Kidney epithelial cell (primary cell): ENCODE measurements around the gene CLK4. TPM values are rescaled to one million over a fixed set of nuclear protein-coding genes. Genes with fewer than 3 reads are reported as not detected.

Experiments used
- DNase-seq: peaks from one replicate; pipeline ENCODE4 v3.0.0-alpha.2; 2010; ENCODE audit warnings: low read depth
- H3K27me3 ChIP-seq: 2 replicates; pipeline ENCODE4 v1.6.0; 2011; ENCODE audit warnings: low read length; ENCODE audit not compliant: control insufficient read depth, insufficient read depth
- H3K36me3 ChIP-seq: 2 replicates; pipeline ENCODE4 v1.5.1; 2011; ENCODE audit warnings: low read length; ENCODE audit not compliant: control insufficient read depth, insufficient read depth
- H3K4me3 ChIP-seq: 2 replicates; pipeline ENCODE4 v1.5.1; 2011; ENCODE audit warnings: low read depth, mild to moderate bottlenecking, control low read depth, low read length
- CTCF ChIP-seq: IDR thresholded peaks from 2 replicates; pipeline ENCODE4 v1.5.1; 2011; ENCODE audit warnings: mild to moderate bottlenecking, moderate library complexity, low read length, control low read depth, inconsistent platforms; ENCODE audit not compliant: insufficient read depth, poor library complexity, severe bottlenecking
- total RNA-seq: library from RNA; depleted of rRNA; stranded (reverse); fragments of >200 nt; gene quantifications from 2 replicates; pipeline ENCODE4 v1.2.3, GENCODE V29; 2015

CLK4 gene
- total RNA-seq, 1 donor from 2014 or later, result 7.1 TPM

GRCh38 chr5:178644826-178645545 lies 18.1 kb upstream of the CLK4 start:
- no peak for TF ChIP-seq CTCF
- no peak overlapping the region for H3K4me3 ChIP-seq
- H3K36me3 ChIP-seq, result no peaks in the 10 kb centered on the region
- DNase-seq, result no peak
- H3K27me3 ChIP-seq, result no peaks in the 10 kb centered on the region

- Histone ChIP-seq H3K27me3 (no peaks in the 10 kb centered on the region), H3K4me3 (no peak overlapping the region), H3K36me3 (no peaks in the 10 kb centered on the region)
- DNase-seq, result peak; percentile 48
- no peak for TF ChIP-seq CTCF
These were observed 15.6 kb upstream of the CLK4 start for GRCh38 chr5:178642351-178642909.

DNA sequence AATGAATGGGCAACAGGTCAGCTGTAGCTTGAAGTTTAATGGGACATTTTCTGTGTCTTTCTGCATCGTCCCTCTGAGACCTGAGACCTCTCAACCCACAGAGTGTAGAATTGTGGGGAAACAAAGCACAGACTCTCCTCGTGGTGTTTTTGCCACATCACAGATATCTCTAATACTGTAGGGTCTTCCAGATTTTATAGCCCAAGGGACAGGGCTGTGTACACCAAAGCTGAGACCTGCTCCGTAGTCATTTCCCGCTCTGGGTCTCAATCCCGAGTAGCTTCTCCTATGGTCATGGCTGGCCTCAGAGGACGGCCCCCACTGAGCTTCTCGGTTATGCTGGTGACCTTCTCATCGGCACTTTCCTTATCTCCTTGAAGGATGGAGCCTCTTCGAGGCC lies 14.9 kb upstream of the CLK4 start:
- no peak for TF ChIP-seq CTCF

DNA sequence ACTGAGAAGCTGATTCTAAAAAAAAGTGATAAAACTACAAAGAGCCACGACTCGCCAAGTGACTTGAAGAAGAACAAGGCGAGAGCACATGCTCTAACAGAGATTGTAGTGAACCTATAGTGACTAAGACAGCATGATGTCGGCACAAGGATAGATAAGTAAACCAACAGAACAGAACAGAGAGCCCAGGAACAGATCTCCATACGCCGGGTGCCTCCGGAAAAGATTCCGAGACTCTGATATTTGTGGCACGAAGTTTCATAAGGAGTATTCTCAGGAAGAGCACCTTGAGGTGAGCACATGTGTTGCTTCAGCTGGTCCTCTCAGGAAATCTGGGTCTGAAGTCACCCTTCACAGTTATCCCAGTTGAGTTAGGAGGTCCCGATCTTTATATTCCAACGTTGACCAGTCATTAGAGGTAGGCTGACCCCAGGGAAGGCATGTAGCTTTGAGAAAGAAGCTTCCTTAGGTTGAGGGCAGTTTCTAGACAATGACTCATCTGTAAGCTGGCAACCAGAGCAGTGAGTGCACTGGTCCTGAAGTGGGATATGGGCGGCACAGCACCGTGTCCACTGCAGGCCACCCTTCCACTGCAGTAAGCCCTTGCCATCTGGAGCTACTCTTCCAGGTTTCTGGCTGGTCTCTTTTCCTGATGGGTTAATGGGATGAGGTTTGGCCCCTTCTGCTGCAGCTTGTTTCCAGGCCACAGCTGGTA lies 13.6 kb upstream of the CLK4 start:
- no peak for TF ChIP-seq CTCF
- Histone ChIP-seq H3K36me3 (no peaks in the 10 kb centered on the region), H3K27me3 (no peaks in the 10 kb centered on the region), H3K4me3 (no peak overlapping the region)
- no peak for DNase-seq

More for the DNA sequence above, 14.9 kb upstream of the CLK4 start:
- H3K4me3 ChIP-seq, result no peak overlapping the region
- no peaks in the 10 kb centered on the region for H3K27me3 ChIP-seq
- DNase-seq, result no peak
- H3K36me3 ChIP-seq, result no peaks in the 10 kb centered on the region

DNA sequence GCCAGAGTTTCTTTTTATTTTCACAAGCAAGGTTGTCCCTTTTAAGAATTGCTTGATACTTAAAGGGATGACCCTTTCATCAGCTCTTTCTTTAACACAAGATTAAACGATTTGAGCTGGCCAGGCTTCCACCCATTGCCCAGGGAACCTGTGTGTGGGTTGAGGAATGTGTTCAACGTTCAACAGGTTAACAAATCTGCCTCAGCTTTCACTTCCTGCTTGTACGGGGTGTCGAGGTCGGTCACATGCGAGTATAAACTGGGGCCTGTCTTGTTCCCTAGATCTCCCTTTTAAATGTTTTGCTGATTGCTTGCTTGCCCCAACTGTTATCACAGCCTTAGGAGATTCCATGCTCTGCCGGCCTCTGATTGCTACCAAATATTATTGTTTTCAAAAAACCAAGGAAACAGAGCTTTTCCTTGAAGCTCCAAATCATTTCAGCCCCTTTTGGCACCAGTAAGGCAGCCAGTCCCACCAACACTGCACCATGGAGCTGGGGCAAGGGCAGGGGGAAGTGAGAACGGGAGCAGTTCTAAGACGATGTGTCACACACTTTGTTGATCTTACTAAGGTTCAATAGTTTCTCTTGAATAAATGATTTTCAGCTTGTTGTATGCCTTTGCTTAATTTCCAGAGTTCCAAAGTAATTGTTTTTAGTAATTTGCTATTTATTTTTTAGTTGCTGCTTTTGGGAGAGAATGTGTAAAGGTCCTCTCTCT lies 10.7 kb upstream of the CLK4 start:
- Histone ChIP-seq H3K27me3 (no peaks in the 10 kb centered on the region), H3K36me3 (no peaks in the 10 kb centered on the region), H3K4me3 (no peak overlapping the region)
- TF ChIP-seq CTCF, result no peak
- DNase-seq, result no peak
